K562 (cell line): ENCODE data around the gene PKD1L1.

Experiments
- ATF1 ChIP-seq, 2 experiments: fragments of 450-650 bp in 1 of 2; IDR thresholded peaks; 2 replicates each; pipeline ENCODE4 v1.6.1; 2016; ENCODE audit warnings: missing compliant biosample characterization in 1 of 2, missing genetic modification characterization in 1 of 2
- CEBPB ChIP-seq: fragments of 450-650 bp; IDR thresholded peaks from 2 replicates; pipeline ENCODE4 v1.6.1; 2016; ENCODE audit warnings: missing genetic modification characterization, missing compliant biosample characterization
- ZC3H4 ChIP-seq: sonication (generic); formaldehyde crosslinking; IDR thresholded peaks from 2 replicates; pipeline ENCODE4 v1.9.0; 2021; ENCODE audit warnings: missing genetic modification reagents, borderline replicate concordance

DNA sequence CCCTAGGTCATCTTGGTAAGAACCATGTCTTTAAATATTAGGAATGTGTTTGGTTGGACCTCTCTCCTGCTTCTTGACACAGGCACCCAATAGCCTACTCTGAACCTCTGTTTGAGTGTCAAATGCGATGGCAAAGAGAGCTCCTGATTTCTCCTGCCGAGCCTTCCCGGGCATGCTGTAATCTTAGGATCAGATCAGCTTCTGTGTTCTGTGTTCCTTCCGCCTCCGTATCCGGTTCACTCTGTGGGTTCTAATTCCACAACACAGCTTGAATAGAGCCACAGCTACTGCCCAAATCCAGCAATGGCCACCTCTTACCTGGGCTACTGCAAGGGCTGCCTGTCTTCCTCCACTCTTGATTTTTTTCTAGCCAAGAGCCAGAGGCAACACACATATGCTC, 201.1 kb downstream of the PKD1L1 start:
- TF ChIP-seq ZC3H4 (CRISPR knock-in tag) (no peak), CEBPB (tag) (no peak), ATF1 (CRISPR knock-in tag; IDR thresholded peaks at IDR 0.05) (no peak), ATF1 (tag; IDR thresholded peaks at IDR 0.05) (no peak)
